WERI-Rb-1 (cell line): Measurements from ENCODE around the gene PILRA.
A peak's percentile ranks its signal among the peaks of the same experiment; 100 is the strongest.
"Not testable (repeated sequence)": the region's sequence is repeated elsewhere in the genome, so short reads cannot be mapped to it uniquely, and the experiment has no call there.

Source experiments
- DNase-seq: peaks from one replicate; pipeline ENCODE4 v3.0.0-alpha.2; 2020
- H3K27ac ChIP-seq: fragments of 250-450 bp; sonication (Bioruptor Pico); 2 replicates; pipeline ENCODE4 v1.5.1; 2020; ENCODE audit warnings: mild to moderate bottlenecking, moderate library complexity
- H3K27me3 ChIP-seq: fragments of 250-450 bp; sonication (Bioruptor Pico); 2 replicates; pipeline ENCODE4 v1.5.1; 2021; ENCODE audit warnings: mild to moderate bottlenecking, low read depth, moderate library complexity; ENCODE audit not compliant: insufficient read depth, severe bottlenecking
- H3K36me3 ChIP-seq: fragments of 250-450 bp; sonication (Bioruptor Pico); 2 replicates; pipeline ENCODE4 v1.5.1; 2020; ENCODE audit warnings: mild to moderate bottlenecking, moderate library complexity
- H3K4me3 ChIP-seq: 2 replicates; pipeline ENCODE4 v1.5.1; 2011; ENCODE audit warnings: low read depth, mild to moderate bottlenecking, control low read depth, low read length
- H3K9me3 ChIP-seq: fragments of 250-450 bp; sonication (Bioruptor Pico); 2 replicates; pipeline ENCODE4 v1.5.1; 2021; ENCODE audit warnings: mild to moderate bottlenecking, moderate library complexity; ENCODE audit not compliant: severe bottlenecking
- TF ChIP-seq, protein P1 (sequence below): IDR thresholded peaks from 2 replicates; pipeline ENCODE4 v1.5.1; 2011; ENCODE audit warnings: low read depth, mild to moderate bottlenecking, control low read depth, inconsistent platforms, low read length

The PILRA gene

DNA sequence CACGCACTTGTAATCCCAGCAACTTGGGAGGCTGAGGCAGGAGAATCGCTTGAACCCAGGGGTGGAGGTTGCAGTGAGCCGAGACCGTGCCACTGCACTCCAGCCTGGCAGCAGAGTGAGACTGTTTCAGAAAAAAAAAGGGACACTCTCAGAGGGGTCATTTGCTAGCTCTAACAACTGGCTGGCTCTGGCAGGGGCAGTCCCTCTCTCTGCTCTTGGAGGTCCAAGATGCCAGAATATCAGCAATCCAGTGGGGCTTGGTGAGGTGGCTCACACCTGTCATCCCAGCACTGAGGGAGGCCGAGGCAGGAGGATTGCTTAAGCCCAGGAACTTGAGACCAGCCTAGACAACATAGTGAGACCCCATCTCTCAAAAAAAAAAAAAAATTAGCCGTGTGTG, 2.5 kb upstream of the PILRA start:
- no peak for DNase-seq
- H3K27ac ChIP-seq: no peak overlapping the region
- H3K4me3 ChIP-seq: no peak overlapping the region
- no peaks in the 10 kb centered on the region for H3K9me3 ChIP-seq
- H3K27me3 ChIP-seq: no peaks in the 10 kb centered on the region
- H3K36me3 ChIP-seq: peaks cover 13% of the 10 kb centered on the region
- TF ChIP-seq, protein P1, sequence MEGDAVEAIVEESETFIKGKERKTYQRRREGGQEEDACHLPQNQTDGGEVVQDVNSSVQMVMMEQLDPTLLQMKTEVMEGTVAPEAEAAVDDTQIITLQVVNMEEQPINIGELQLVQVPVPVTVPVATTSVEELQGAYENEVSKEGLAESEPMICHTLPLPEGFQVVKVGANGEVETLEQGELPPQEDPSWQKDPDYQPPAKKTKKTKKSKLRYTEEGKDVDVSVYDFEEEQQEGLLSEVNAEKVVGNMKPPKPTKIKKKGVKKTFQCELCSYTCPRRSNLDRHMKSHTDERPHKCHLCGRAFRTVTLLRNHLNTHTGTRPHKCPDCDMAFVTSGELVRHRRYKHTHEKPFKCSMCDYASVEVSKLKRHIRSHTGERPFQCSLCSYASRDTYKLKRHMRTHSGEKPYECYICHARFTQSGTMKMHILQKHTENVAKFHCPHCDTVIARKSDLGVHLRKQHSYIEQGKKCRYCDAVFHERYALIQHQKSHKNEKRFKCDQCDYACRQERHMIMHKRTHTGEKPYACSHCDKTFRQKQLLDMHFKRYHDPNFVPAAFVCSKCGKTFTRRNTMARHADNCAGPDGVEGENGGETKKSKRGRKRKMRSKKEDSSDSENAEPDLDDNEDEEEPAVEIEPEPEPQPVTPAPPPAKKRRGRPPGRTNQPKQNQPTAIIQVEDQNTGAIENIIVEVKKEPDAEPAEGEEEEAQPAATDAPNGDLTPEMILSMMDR: no peak

DNA sequence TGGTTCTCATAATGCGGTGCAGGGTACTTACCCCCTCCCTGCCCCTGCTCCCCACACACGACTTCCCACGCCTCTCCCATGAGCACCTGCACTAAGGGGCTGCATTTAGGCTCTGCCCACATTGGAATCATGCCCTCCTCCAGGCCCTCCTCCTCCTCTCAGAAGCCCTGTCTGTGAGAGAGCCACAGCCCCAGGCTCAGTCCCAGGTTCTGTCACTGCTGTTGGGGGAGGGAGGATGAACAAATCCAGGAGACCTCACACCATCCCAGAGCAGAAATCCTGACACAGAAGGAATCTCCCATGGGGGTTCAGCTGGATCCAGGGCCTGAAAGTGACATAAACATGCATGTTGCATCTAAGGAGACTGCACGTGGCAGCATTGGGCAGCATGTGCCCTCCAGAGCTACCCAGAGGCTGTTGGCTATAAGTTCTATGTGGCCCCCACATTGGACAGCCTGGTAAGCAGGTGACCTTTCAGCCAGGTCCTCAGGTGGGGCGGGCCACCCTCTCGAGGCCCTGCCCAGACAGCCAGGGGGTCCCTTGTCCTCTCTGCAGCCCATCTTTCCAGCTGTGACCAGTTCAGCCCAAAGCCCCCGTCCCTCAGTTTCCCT, 1.6 kb upstream of the PILRA start:
- no peaks in the 10 kb centered on the region for H3K9me3 ChIP-seq
- H3K4me3 ChIP-seq: no peak overlapping the region
- TF ChIP-seq, protein P1: no peak
- no peak for DNase-seq
- peaks cover 13% of the 10 kb centered on the region for H3K36me3 ChIP-seq
- H3K27me3 ChIP-seq: no peaks in the 10 kb centered on the region
- no peak overlapping the region for H3K27ac ChIP-seq

DNA sequence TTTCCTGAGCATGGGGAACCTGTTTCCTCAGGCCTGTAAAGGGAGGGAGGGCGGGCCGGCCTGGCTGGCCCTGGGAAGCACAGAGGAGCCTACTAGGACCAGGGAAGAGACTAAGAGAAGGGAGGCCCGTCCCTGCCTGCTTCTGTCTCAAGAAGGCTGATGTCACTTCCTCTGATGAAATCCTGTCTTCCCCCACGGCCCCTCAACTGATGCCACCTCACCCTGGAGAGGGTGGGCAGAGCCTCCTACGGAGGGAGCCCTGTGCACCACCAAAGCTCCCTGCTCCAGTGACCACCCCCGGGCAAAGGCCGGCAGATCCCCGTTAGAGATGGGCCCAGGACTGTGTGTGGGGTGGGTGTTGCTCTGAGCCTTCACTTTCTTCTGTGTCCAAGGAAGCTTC, 1.0 kb upstream of the PILRA start:
- DNase-seq: no peak
- H3K4me3 ChIP-seq: no peak overlapping the region
- H3K36me3 ChIP-seq: peaks cover 13% of the 10 kb centered on the region
- no peak overlapping the region for H3K27ac ChIP-seq
- TF ChIP-seq, protein P1: no peak
- H3K9me3 ChIP-seq: no peaks in the 10 kb centered on the region
- no peaks in the 10 kb centered on the region for H3K27me3 ChIP-seq

DNA sequence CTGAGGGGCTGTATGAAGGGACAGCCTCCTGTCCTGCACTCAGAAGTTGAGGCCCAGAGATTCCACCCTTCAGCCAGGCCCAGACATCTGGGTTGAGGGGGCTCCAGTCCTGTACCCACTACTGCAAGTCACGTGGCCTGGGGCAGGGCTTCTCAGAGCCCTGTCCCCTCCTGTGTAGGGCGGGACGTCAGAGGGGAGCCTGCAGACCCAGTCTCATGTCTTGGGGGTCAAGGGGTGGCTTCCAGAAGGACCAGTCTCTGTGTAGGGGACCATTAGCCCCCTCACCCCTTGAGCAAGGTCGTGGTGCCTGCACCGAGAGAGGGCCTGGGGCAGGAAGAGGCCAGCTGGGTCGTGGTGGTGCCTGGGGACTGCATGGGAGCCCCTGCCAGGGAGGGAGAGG, 593 bp upstream of the PILRA start:
- no peak overlapping the region for H3K4me3 ChIP-seq
- peaks cover 13% of the 10 kb centered on the region for H3K36me3 ChIP-seq
- H3K9me3 ChIP-seq: no peaks in the 10 kb centered on the region
- no peak overlapping the region for H3K27ac ChIP-seq
- DNase-seq: no peak
- TF ChIP-seq, protein P1: no peak
- no peaks in the 10 kb centered on the region for H3K27me3 ChIP-seq

DNA sequence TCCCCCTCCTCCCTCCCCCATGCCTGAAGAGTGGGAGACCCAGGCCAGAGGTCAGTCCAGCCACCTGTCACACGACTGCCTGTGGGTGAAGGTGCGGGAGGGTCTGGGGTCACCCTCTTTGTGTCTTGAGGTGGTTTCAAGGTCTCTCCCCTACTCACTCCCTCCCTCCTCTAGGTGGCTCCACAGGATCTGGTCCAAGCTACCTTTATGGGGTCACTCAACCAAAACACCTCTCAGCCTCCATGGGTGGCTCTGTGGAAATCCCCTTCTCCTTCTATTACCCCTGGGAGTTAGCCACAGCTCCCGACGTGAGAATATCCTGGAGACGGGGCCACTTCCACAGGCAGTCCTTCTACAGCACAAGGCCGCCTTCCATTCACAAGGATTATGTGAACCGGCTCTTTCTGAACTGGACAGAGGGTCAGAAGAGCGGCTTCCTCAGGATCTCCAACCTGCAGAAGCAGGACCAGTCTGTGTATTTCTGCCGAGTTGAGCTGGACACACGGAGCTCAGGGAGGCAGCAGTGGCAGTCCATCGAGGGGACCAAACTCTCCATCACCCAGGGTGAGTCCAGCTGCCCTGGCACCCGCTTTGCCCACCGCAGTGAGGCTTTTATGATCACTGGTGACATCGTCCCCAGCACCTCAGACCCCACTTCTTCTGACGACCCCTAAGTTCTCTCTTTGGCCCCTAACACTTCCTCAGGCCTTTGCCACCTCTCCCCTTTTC, 747 bp downstream of the PILRA start:
- H3K36me3 ChIP-seq, H3K27ac ChIP-seq, H3K27me3 ChIP-seq, H3K9me3 ChIP-seq, H3K4me3 ChIP-seq: not testable (repeated sequence)
- DNase-seq: peak; percentile 51
- TF ChIP-seq, protein P1: peak; percentile 54
